GM10847 (cell line): ENCODE data around the gene TMCO4.

Experiments
- POLR2A ChIP-seq: IDR thresholded peaks from 2 replicates; pipeline ENCODE4 v1.6.1; 2011; ENCODE audit not compliant: insufficient read length; ENCODE audit errors: extremely low read depth

Gene TMCO4

DNA sequence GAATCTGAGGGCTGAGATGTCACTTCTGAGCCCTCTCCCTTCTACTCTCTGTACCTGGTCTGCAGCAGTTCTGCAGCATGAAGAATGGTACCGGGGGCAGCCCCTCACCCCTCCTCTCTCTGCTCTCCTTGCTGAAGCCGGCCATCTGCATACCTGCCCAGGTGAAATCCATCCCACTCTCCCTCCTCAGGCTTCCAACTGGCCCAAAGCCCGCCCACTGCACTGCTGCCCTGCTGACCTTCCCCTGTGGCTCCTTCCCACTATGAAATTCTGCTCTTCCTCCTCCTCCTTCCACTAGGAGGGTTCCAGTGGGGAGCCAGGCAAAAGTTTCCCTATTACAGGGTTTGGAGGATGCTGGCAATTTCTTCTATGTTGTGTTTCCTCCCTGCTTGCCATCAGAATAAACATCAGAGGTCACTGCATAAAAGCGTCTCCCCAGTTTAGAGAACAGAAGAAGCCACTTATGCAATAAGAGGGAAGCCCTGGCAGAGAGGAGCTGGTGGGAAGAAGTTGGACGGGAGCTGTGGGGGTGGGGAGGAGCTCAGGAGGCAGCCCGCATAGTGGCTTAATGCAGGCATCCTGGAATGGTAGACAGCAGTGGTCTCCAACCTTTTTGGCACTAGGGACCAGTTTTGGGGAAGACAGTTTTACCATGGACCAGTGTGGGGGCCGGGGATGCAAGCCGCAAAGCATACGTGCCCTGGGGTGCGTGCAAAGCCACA is 30.3 kb downstream of the TMCO4 start:
- no peak for TF ChIP-seq POLR2A

DNA sequence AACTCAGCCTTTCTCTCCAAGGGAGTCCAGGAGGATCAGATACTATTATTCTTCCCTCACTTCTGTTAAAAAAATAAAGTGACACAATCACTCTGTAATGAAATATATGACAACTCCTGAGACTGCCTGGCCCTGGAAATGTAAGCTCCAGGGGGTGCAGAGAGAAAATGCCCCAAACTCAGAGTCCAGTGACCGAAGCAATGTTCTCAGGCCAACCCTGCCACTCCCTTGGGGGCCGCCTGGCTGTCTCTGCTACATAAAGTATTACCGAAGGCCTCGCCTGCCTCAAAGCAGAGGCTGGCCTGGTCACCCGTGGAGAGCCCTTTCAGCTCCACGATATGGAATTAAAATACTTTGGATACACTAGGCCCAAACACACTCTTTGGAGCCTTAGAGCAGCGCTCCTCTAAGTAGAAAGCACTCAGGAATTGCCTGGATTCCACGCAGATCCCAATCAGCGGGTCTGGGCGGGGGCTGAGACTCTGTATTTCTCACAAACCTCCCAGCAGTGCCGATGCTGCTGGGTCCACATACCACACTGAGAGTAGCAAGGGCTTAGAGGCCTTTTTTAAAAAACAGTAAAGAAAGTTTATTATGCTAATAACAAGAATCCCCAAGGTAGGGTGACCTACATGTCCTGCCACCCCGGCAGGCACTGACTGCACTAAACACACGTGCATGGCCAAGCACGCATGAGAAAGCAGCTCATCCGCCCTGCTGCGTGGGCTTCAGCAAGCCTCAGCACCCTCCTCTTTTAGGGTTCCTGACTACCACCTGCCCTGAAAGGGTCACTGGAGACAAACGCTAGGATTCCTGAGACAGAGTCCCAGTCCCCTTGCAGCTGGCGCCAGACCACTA is 31.1 kb downstream of the TMCO4 start:
- no peak for TF ChIP-seq POLR2A

DNA sequence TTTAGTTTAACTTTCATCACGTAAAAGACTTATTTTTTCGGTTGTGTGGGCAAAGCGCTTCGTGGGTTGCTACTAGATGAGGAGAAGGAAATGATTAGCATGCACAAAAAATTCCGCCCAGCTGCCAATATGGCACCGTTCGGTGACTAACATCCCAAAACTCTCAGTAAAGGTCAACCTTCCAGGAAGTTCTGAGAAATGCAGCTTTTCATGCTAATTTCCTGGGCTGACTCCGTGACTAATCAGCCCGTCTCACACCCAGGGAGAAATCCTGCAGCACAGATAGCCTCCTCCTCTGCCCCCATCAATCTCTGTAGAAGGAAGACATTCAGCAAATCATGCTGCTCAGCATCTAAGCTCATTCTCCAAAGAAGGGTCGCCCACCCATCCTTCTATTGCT is 34.1 kb downstream of the TMCO4 start:
- TF ChIP-seq POLR2A, result no peak

DNA sequence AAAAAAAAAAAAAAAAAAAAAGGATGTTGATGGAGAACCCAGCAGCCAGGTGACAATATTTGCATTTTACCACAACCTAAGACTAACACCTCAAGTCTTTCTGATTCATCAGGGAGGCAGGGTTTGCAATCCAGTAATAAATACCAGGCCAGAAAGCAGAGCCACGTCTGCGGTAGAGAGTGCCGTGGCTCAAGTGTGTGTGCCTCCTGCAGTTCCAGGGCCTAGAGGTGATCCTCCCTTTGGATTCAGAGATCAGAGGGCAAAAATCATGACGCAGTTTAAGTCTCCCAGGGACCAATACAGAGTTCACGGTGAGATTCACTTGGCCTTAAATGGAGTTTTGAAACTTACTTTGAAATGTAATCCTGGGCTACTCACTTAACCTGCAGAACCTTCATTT is 34.9 kb downstream of the TMCO4 start:
- no peak for TF ChIP-seq POLR2A

DNA sequence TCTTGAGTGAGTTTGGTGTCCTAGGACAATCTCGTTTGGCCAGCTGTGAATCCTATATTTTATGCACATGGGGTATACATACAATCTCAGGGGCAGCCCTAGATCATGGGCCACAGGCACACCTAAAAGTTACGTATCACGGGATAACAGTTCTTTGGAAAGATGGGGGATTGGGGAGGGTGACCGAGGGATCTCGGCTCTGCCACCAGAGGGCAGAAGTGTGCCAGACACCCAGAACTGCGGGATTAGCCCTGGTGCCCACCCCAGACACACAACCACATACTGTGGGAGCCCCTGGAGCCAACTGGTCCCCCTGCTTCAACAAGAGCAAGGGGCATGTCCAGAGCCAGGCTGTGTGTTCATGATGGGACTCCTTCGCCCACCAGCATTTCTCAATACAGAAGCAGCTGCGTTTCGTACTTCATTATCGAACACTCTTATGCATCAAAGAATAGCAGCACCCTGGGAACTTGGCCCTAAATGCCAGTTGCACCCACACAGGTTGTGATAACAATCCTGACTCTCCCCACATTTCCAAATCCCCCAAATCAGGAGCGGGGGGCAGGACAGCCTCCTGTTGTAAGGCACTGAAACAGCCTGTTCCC is 37.4 kb downstream of the TMCO4 start:
- TF ChIP-seq POLR2A, result no peak

DNA sequence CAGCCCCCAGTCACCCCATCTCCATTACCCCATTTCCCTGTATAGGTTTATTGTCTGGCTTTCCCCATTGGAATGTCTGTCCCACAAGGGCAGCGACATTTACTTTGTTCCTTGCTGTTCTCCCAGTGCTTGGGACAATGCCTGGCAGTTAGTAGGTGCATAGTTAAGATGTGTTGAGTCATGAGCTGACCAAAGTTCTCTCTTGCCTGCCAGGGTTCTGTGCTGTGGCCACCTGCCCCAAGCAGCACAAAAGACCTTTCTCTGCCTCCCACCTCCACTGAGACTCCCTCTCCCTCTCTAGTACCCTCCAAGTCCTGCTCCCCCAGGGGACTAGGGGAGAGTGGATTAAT is 40.0 kb downstream of the TMCO4 start:
- no peak for TF ChIP-seq POLR2A

DNA sequence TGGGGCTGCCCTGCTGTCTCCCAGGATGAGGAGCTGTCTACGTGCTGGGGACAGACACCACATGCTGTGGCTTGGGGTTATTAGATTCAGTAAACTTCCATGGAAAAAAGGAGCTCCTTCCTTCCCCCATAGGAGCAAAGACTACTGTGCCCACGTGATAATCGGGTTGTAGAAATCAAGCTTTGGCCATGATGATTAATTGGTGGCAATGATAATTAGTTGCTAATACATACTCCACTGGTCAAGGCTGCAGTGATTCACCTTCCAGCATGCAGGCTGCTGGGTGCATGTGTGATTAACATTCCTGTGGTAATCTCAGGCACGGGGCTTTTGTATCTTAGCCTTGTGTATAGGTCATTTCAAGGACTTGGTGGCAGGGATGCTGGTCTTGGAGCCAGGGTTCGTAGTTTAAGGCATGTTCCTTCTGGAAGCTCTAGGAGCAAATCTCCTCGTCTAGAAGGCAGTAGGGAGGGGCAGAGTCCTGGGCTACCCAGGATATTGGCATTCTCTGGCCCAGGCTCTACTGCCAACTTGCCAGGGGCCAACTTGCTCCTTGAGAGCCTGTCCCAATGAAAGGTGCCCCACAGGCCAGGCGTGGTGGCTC is 41.4 kb downstream of the TMCO4 start:
- no peak for TF ChIP-seq POLR2A

DNA sequence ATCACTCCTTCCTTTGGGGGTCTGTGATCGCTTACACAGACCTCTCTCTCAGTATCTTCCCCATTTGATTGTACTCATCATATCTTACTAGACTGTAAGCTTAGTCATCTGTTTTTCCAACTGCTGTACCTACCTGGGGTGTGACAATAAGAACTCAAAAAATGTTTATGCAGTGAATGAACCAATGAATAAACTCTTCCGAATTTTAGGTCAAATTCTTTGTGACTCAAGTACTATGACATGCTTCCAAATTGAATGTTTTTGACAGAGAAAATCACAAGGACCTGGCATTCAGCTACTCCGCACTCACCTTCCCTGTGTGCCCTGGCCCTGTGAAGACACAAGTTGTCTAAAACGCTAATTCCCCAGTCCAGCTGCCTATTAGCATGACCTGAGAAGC is 42.1 kb downstream of the TMCO4 start:
- no peak for TF ChIP-seq POLR2A

DNA sequence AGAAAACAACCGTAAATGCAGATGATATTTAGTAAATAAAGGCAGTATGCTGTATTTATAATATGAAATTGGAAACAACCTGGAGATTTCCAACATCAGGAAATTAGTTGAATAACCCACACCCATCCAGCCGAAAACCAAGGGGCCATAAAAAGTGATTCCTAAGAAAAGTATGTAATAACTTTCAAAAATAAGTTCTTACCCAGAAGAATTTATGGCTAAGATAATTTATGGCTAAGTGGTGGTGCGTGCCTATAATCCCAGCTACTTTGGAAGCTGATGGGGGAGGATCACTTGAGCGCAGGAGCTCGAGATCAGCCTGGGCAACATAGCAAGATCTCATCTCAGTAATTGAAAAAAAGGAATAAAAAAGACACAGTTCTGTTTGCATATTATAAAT is 43.2 kb downstream of the TMCO4 start:
- TF ChIP-seq POLR2A, result no peak

DNA sequence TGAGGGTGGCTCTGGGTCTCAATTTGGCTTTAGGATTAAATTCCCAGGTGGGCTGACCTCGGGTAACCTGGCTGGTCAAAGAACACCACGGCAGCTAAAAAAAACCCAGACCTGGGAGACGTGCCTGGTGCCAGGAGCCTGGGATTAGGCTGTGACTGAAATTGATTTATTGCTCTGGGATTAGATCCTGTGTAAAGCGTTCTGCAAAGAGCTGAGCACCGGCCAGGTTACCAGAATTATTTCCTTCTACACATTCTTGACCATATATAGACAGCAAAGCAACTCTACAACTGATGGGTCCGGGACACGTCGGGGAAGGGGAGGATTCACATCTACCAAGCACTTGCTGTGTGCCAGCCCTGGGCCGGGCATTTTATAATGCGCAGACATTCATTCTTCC is 45.2 kb downstream of the TMCO4 start:
- TF ChIP-seq POLR2A, result no peak

DNA sequence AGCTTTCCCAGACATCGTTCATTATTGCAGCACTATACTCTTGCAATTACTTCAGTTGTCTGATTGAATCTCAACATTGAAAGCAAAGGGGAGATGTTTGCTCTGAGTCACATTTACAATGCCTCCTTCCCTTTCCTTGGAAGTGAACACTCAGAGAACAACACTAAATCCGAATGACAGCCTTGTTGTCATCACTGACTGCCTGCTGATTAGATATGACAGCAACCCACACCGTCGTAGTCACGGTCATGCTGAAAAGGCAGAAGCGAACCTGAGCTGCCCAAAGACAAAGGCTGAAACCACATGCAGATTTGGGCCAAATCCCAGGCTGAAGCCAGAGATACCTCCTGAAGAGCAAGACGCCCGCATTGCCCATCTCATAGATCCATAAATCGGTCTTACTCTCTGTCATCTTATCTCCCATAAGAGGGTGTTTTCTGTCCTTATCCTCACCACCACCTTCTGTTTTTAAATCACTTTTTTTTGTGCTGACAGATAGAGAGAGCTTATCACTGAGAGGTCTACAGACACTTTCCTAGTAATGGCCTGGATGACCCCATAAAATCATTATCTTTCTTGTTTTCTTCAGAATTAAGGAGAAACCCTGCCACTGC is 47.5 kb downstream of the TMCO4 start:
- no peak for TF ChIP-seq POLR2A

DNA sequence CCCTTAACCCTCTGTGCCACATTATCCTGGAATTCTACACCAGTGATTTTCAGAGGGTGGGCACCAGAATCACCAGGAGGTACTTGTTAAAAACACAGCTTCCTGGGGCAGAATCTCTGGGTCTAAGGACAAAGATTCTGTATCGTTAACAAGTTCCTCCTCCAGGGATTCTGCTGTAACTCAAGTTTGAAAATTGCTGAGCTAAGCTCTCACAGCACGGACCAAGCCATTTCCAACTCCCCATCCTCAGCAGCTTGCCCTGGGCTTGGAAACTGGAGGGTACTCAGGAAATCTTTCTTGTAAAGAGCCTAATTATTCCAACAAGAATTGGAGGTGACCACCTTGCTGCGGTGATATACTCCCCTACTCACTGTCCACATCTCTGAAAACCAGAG is 48.8 kb downstream of the TMCO4 start:
- TF ChIP-seq POLR2A, result no peak

DNA sequence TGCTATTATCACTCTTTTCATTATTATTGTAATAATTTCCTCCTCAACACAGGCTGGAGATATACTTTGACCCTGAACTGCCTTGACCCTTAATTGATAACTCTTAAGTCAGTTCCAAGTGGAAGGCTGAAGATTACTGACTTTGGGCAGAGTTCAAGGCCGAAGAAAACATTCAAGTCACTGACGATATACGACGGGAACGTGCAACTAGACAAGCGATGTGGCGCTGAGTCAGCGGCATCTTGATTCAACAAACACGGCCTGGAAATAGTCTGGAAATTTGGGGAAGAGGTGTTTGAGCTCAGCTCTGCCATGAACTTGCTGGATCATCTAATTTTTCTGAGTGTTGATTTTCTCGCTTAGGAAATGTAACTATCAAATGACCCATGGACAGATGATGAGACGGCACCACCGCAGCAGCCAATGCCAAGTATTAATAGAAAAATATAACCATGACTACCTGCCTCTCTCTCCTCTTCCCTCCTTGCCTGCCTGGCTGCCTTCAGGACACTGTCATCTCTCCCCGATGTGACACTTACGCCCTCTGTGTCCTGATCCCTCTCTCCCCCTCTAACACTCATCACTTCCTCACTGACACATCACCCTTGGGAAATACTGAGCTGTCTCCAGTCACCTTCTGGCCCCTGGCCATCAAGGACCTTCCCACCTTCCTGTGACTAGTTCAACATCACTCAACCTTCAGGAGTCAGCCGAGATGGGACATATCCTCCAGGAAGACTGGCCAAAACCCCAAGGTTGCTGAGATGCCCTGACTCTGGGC is 49.4 kb downstream of the TMCO4 start:
- TF ChIP-seq POLR2A, result no peak

DNA sequence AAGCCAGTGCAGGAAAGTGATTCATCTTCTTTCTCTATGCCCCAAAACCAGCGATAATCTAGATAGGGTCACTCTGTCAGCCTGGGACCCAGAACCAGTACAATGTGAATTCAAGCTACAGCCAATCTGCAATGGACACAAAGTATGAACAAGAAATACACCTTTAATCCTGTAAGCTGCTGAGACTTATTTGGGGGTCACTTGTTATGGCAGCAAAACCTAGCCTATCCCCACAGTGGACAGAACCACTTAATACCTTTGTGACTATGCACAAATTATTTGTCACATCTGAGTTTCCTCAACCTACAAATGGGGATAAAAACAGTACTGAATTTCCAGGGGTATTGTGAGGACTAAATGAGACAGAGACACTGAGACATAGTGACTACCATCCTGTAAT is 50.0 kb downstream of the TMCO4 start:
- no peak for TF ChIP-seq POLR2A

DNA sequence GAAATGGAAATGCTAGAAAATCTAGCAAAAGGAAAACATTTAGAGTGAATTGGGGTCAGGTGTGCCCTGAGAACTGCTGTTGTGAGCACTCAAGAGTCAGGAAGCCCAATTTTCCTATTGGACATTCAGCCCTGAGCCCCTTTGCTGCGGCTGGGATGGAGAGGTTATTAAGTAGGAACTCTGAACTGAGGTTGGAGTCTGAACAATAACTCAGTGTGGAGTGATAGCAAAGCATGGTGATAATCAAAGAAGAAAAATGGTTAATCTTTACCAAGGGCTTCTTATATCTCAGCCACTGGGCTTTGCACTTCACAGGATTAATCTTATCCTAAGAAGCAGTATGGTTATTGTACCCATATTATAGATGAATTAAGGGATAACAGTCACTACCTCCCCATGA is 52.0 kb downstream of the TMCO4 start:
- no peak for TF ChIP-seq POLR2A
